OCI-LY7 (cell line): ENCODE data around the gene TRAF3IP3. TPM values are rescaled to one million over a fixed set of nuclear protein-coding genes. Genes with fewer than 3 reads are reported as not detected.

Experiments
- BruUV-seq: library from RNA; stranded (reverse); fragments of 400-500 nt; replicated peaks from 2 replicates; lab custom pipeline; 2021; lab: Mats Ljungman, UMichigan
- CTCF ChIA-PET: fragments of 300-600 bp; sonication (Branson Sonifier 250); formaldehyde crosslinking; loops from one replicate; lab custom pipeline; 2022; ENCODE audit warnings: antibody characterized with exemption; ENCODE audit not compliant: unreplicated experiment; lab: Charles Lee
- POLR2A ChIA-PET: fragments of 300-600 bp; sonication (Branson Sonifier 250); formaldehyde crosslinking; loops from one replicate; lab custom pipeline; 2022; ENCODE audit warnings: antibody characterized with exemption; lab: Charles Lee
- DNase-seq: peaks from one replicate; pipeline ENCODE4 v3.0.0-alpha.2; 2015; ENCODE audit warnings: low spot score
- H2AFZ ChIP-seq: fragments of 200-600 bp; sonication (generic), shearing (Covaris generic); 2 replicates; pipeline ENCODE4 v1.6.1; 2014; ENCODE audit warnings: mild to moderate bottlenecking, antibody characterized with exemption, low read length, moderate library complexity
- H3K27ac ChIP-seq: fragments of 200-600 bp; sonication (generic); 2 replicates; pipeline ENCODE4 v1.5.1; 2014; ENCODE audit warnings: mixed run types, low read depth, mild to moderate bottlenecking, moderate library complexity, low read length, inconsistent platforms; ENCODE audit not compliant: poor library complexity, severe bottlenecking
- H3K36me3 ChIP-seq: fragments of 200-600 bp; sonication (generic); 2 replicates; pipeline ENCODE4 v1.6.1; 2014; ENCODE audit warnings: mild to moderate bottlenecking, antibody characterized with exemption, low read length, moderate library complexity, mixed read lengths; ENCODE audit not compliant: insufficient read depth
- H3K4me1 ChIP-seq: fragments of 200-600 bp; sonication (generic); 2 replicates; pipeline ENCODE4 v1.5.1; 2014; ENCODE audit warnings: mild to moderate bottlenecking, low read length; ENCODE audit not compliant: insufficient read depth, poor library complexity, severe bottlenecking
- H3K4me2 ChIP-seq: fragments of 200-600 bp; sonication (generic); 2 replicates; pipeline ENCODE4 v1.6.1; 2014; ENCODE audit warnings: mild to moderate bottlenecking, low read length
- H3K4me3 ChIP-seq: fragments of 200-600 bp; sonication (generic); 2 replicates; pipeline ENCODE4 v1.5.1; 2014; ENCODE audit warnings: mild to moderate bottlenecking, low read depth, low read length; ENCODE audit not compliant: poor library complexity, severe bottlenecking
- H3K79me2 ChIP-seq: fragments of 200-600 bp; sonication (generic); 2 replicates; pipeline ENCODE4 v1.6.1; 2016; ENCODE audit warnings: low read depth, mild to moderate bottlenecking, low read length, moderate library complexity, mixed read lengths; ENCODE audit not compliant: insufficient read depth
- H3K9me2 ChIP-seq: fragments of 200-600 bp; sonication (generic); 2 replicates; pipeline ENCODE4 v1.6.1; 2016; ENCODE audit warnings: mild to moderate bottlenecking, low read length, mixed read lengths; ENCODE audit not compliant: insufficient read depth
- H3K9me3 ChIP-seq: fragments of 200-600 bp; sonication (generic); 2 replicates; pipeline ENCODE4 v1.6.1; 2014; ENCODE audit warnings: mild to moderate bottlenecking, mixed run types, low read length, mixed read lengths
- H4K20me1 ChIP-seq: fragments of 200-600 bp; sonication (generic); 2 replicates; pipeline ENCODE4 v1.6.1; 2014; ENCODE audit warnings: mild to moderate bottlenecking, antibody characterized with exemption, low read length, moderate library complexity, mixed read lengths; ENCODE audit not compliant: insufficient read depth
- EZH2phosphoT487 ChIP-seq: fragments of 200-600 bp; sonication (generic); IDR thresholded peaks from 2 replicates; pipeline ENCODE4 v1.6.1; 2018; ENCODE audit warnings: low read depth, borderline replicate concordance, mild to moderate bottlenecking, mixed run types, antibody characterized with exemption, low read length, moderate library complexity, mixed read lengths
- intact Hi-C: fragments of 100-400 bp; cut with micrococcal nuclease; formaldehyde crosslinking; loops from one replicate; pipeline ENCODE4 v1.10.0; 2022; ENCODE audit not compliant: unreplicated experiment
- total RNA-seq, 2 experiments: library from RNA; depleted of rRNA in 1 of 2; stranded (reverse); fragments of >200 nt in 1 of 2; shearing (Covaris generic) in 1 of 2; gene quantifications; 2 replicates each; pipeline ENCODE4 v1.2.3, GENCODE V29; 2014 to 2022
- TF ChIP-seq, protein P1 (sequence below): fragments of 200-600 bp; sonication (generic); conservative IDR thresholded peaks from 2 replicates; pipeline ENCODE4 v1.5.1; 2014; ENCODE audit warnings: mild to moderate bottlenecking, antibody characterized with exemption, low read length, moderate library complexity, mixed read lengths

TRAF3IP3 gene
- total RNA-seq, 2 experiments from 2014 or later = 22.1 to 53.6 TPM

DNA sequence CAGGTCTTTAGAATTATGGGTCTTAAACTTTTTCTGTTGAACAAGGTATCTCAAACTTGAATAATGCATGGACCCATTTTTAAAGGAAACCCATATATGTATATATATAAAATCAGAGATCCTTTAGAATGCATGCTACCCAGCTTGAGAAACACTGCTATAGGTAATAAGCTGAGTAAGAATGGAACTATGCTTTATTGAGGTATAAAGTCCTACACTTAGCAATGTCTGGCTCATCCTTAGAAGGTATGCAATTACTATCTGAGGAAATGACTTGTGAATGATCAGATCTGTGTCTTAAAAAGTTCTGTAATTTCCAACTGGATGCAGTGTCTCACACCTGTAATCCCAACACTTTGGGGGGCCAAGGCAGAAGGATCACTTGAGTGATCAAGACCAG is 11.2 kb downstream of the TRAF3IP3 start:
- Histone ChIP-seq H2AFZ (no peak overlapping the region), H3K27ac (no peak overlapping the region), H4K20me1 (no peaks in the 10 kb centered on the region), H3K79me2 (no peaks in the 10 kb centered on the region), H3K9me2 (no peaks in the 10 kb centered on the region), H3K4me3 (no peak overlapping the region), H3K4me1 (peaks cover 27% of the 10 kb centered on the region), H3K4me2 (no peak overlapping the region), H3K9me3 (no peaks in the 10 kb centered on the region), H3K36me3 (peaks cover 39% of the 10 kb centered on the region)
- no TSS peak for BruUV-seq
- DNase-seq = no peak
- CTCF ChIA-PET = no interaction called here
- POLR2A ChIA-PET = interaction anchor here (2.5 to 6.4 kb wide), 2 partner anchors 8 to 10 kb away, joined by 11 to 50 read pairs; partner anchors contain the start of gene TRAF3IP3
- TF ChIP-seq, protein P1, sequence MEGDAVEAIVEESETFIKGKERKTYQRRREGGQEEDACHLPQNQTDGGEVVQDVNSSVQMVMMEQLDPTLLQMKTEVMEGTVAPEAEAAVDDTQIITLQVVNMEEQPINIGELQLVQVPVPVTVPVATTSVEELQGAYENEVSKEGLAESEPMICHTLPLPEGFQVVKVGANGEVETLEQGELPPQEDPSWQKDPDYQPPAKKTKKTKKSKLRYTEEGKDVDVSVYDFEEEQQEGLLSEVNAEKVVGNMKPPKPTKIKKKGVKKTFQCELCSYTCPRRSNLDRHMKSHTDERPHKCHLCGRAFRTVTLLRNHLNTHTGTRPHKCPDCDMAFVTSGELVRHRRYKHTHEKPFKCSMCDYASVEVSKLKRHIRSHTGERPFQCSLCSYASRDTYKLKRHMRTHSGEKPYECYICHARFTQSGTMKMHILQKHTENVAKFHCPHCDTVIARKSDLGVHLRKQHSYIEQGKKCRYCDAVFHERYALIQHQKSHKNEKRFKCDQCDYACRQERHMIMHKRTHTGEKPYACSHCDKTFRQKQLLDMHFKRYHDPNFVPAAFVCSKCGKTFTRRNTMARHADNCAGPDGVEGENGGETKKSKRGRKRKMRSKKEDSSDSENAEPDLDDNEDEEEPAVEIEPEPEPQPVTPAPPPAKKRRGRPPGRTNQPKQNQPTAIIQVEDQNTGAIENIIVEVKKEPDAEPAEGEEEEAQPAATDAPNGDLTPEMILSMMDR = no peak
- no peak for TF ChIP-seq EZH2phosphoT487
- intact Hi-C loops = no loop called here

GRCh38 chr1:209767706-209768105 is 11.9 kb downstream of the TRAF3IP3 start:
- CTCF ChIA-PET = interaction anchor here (0.6 to 0.8 kb wide), 2 partner anchors 10 to 12 kb away, joined by 3 read pairs; partner anchors contain the start of gene TRAF3IP3
- H3K27ac ChIP-seq = no peak overlapping the region

More at GRCh38 chr1:209767706-209768105, 11.9 kb downstream of the TRAF3IP3 start:
- Histone ChIP-seq H3K4me2 (0 out of 2 replicates have a peak overlapping the region, but pooled peaks have one; percentile 42), H3K9me3 (no peaks in the 10 kb centered on the region), H3K79me2 (no peaks in the 10 kb centered on the region), H2AFZ (no peak overlapping the region), H3K4me1 (peaks cover 27% of the 10 kb centered on the region), H4K20me1 (no peaks in the 10 kb centered on the region), H3K4me3 (no peak overlapping the region), H3K36me3 (peaks cover 32% of the 10 kb centered on the region), H3K9me2 (no peaks in the 10 kb centered on the region)
- intact Hi-C loops = no loop called here
- no TSS peak for BruUV-seq
- no peak for DNase-seq
- POLR2A ChIA-PET = interaction anchor here (1.1 to 6.4 kb wide), 3 partner anchors 8 to 15 kb away, joined by 6 to 50 read pairs (median 11); partner anchors contain the start of gene TRAF3IP3
- TF ChIP-seq, protein P1 = no peak
- no peak for TF ChIP-seq EZH2phosphoT487
